NCI-H82 (cell line): ENCODE measurements around the gene PDZD2.

Source experiments
- DNase-seq: peaks from one replicate; lab custom pipeline; 2025; lab: John Stamatoyannopoulos, UW

The PDZD2 gene

GRCh38 chr5:31825518-31826068 lies 186.7 kb downstream of the PDZD2 start:
- DNase-seq = peak; percentile 81

- no peak for DNase-seq
Observed at GRCh38 chr5:31827867-31828266, 188.9 kb downstream of the PDZD2 start.

DNA sequence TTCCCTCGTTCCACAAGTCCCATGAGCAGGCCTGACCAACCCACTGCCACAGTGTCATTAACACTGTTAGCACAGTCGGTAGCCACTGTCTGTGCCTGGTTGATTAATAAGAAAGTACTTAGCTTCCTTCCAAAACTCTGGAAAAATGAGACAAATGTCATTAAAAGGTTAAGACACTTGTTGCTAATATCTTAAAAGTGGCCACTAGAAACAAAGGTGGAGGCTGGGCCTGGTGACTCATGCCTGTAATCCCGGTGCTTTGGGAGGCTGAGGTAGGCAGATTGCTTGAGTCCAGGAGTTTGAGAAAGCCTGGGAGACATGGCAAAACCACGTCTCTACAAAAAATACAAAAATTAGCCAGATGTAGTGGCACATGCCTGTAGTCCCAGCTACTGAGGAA lies 194.0 kb downstream of the PDZD2 start:
- no peak for DNase-seq

- DNase-seq = no peak
Observed at GRCh38 chr5:31833710-31834109, 194.8 kb downstream of the PDZD2 start.

DNA sequence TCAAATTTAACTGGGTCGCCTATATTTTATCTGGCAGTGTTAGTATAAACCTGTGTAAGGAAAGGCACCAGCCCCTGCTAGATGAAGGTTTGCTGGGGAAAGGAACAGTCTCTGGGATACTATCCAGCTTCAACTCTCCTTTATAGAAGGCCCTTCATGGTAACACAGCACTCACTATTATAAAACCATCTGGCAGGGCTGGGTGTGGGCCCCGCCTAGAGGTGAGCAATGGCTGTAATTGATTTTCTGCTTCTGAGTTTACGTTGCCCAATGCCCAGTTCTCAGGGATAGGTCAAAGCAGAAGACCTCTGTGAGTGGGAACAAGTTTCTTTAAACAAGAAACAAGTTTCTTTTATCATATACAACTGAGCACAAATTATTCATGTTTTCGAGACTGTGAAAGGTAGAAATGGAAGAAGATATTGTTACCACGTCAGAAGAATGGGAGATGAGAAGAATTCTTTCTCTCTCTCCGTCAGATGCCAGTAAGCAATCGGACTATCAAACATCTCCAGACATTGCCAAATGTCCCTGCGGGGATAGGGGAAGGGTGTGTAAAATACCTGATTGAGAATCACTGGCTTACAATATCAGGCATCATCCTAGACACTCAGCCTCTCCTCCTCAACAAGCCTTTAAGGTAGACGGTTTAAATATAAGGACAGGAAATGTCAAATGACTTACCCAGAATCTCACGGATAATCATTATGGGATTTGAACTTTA lies 205.9 kb downstream of the PDZD2 start:
- peak; percentile 48 for DNase-seq

- DNase-seq = no peak
Observed at GRCh38 chr5:31845361-31845760, 206.4 kb downstream of the PDZD2 start.

DNA sequence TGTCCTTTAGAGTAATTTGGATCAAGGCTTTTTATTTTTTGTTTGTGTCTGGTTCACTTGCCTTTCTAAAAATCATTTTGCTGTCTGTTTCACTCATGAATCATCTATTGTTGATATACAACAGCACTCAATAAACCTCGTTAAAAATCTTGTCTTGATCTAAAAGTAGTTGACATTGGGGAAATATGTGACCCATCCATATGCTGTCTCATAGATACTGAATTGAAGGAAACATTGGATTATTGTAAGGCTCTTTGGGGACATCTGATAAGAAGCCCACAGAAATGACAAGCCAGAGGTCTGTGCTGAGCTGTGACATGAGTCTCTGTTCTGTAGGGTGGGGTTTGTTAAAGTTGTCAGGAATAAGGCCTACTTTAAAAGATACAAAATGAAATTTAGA lies 208.0 kb downstream of the PDZD2 start:
- DNase-seq = no peak

DNA sequence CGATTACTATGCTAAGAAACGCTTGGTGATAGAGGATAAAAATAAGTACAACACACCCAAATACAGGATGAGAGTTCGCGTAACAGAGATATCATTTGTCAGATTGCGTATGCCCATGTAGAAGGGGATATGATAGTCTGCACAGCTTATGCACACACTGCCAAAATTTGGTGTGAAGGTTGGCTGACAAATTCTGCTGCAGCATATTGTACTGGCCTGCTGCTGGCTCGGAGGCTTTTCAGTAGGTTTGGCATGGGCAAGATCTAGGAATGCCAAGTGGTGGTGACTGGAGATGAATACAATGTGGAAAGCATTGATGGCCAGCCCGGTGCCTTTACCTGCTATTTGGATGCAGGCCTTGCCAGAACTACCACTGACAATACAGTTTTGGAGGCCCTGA lies 208.4 kb downstream of the PDZD2 start:
- DNase-seq = no peak

GRCh38 chr5:31850981-31851689 lies 212.2 kb downstream of the PDZD2 start:
- no peak for DNase-seq

- DNase-seq = peak; percentile 16
Observed at GRCh38 chr5:31853398-31854135, 214.6 kb downstream of the PDZD2 start.

DNA sequence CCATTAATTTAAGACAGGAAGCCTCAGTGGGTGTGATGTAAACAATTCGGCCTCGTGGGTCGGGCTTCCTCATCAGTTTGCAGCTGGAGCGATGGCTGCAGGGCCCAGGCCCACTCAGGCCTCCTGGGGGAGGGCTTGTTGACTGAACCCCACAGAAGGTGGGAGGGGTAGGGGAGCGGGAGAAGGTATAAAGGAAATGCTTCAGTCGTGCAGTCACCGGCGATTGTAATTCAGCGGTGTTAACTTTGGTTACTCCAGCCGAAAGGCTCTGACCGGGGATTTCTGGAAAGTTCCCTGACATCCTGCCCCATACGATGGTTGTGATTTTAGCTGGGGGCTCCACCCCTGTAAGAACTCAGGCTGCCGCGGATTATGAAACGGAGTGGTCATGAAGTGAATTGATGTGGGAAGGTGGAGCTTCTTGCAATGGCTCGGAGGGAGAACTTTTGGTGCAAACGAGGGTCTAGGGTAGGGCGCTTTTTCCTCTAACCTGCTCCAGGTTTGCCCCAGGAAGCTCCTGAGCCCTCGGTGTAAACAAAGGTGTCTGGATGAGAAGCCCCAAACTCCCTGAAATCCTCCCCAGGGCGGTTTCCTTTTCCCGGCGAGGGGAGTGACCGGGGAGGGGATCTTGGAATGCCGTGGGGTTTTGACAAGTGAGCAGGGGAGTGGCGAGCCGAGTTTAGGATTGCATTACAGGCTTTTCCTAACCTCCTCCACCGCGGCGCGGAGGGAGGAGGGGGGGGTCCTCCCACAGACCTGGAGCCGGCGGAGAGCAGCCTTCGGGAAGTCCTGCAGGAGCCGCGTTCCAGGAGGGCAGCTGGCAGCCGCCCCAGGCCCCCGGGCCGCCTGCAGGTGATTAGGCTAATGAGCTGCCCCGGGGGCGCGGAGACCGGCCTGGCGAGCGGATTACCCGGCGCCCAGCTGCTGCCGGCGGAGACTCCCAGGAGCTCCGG lies 215.5 kb downstream of the PDZD2 start:
- DNase-seq = peak; percentile 96

DNA sequence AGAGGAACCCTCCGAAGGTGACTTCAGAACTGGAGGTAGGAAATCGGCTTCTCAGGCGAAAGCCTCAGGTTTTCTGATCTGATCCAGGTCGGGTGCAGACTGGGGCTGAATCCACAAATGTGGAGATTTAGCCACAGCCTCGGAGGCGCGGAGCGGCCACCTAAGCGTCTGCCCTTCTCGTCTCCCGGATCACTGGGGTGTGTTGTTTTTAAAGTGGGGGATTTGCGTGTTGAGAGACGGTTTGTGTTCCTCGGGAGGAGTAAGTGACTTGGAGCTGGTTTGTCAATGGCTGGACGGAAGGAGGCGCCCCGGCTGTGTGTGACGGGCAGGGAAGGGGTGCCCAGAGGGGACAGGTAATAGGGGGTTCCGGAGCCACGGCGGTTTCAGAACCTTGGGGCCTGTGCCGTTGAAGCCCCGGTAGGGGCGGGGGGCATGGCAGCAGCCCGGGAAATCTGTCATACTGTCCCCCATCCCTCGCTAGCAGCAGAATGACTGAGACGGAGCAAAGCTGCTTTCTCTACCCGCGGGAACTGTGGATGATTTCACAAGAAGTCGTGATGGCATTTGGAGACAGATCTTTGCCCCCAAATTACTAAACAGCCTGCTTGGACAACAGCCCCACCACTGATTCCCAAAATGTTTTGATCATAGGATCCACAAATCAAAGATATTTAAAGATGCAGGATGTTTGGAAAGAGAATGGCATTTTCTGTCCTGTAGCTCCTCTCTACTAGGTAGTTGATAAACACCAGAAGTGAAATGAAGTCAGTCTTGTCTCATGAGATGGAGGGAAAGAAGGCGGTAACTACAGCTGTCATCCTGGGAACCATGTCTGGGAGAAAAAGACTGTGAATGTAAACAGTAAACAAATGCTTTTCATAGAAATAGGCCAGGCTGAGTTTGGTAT lies 216.5 kb downstream of the PDZD2 start:
- DNase-seq = peak; percentile 84

GRCh38 chr5:31859096-31859495 lies 220.2 kb downstream of the PDZD2 start:
- no peak for DNase-seq

DNA sequence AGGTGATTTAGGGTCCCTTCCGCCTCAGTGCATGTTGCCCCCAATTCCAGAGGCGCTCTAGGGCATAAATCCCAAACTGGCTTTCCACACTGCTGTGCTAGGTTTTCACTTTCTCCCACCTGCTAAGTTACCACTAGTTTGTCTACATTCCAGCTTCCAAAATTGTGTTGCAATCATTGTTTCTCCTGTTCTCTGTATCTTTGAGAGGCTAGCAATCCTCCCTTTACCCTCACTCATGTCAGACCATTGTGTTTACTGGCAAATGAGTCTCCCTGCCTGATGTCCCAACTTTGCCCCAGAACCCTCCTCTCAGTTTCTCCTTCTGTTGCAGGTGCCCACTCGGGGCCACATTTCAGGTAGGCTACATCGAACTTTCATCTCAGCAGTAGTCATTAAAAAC lies 221.3 kb downstream of the PDZD2 start:
- DNase-seq = no peak

- peak; percentile 18 for DNase-seq
Observed at GRCh38 chr5:31860726-31861433, 221.9 kb downstream of the PDZD2 start.

- no peak for DNase-seq
Observed at GRCh38 chr5:31861601-31862000, 222.7 kb downstream of the PDZD2 start.

GRCh38 chr5:31863991-31864411 lies 225.1 kb downstream of the PDZD2 start:
- DNase-seq = peak; percentile 97

- peak; percentile 13 for DNase-seq
Observed at GRCh38 chr5:31866166-31866565, 227.2 kb downstream of the PDZD2 start.

DNA sequence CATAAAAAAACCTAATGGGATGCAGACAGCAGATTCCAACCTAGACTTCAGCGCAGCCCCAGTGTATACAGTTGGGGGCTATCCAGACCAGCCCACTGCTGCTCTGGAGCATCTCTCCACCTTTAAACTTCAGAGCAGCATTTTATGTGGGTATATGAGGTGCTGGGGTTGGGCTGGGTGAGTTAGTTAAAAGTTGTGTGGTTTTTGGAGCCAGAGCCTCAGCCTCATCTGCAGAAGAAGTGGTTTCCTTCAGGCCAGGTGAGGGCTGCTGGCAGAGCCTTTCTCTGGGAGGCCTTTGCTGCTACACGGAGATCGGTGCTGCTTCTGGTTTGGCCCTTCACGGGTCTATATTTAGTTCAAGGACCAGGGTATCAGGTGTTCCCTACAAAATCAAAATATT lies 228.3 kb downstream of the PDZD2 start:
- no peak for DNase-seq

GRCh38 chr5:31880449-31880848 lies 241.5 kb downstream of the PDZD2 start:
- DNase-seq = no peak
